Tongue (tissue), 2 donors: ENCODE results near the gene HIVEP3. TPM values are rescaled to one million over a fixed set of nuclear protein-coding genes. Genes with fewer than 3 reads are reported as not detected.

Experiments used
- DNase-seq: peaks from one replicate; pipeline ENCODE4 v3.0.0-alpha.2; 2015
- total RNA-seq: library from RNA; depleted of rRNA; stranded (reverse); fragments of >200 nt; gene quantifications from one replicate; pipeline ENCODE4 v1.2.3, GENCODE V29; 2014

The HIVEP3 gene
- total RNA-seq, 1 donor from 2014 or later, result 2.5 TPM

DNA sequence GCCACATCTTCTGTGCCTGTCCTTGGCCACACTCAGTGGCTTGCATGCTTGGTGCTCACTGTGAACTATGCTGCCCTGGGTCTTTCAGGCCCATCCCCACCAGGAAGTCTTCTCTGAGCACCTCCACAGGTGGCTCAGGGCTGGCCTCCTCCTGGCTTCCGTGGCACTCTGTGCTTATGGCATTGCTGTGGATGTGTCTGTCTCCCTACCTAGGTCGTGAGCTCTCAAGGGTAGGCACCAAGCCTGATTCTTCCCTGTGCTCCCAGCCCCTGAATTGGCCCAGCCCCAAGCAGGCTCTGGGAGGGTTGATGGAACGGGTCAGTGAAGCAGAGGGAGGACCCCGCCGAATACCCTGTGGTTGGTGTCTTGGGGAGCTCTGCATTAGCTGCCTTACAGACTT is 236.6 kb downstream of the HIVEP3 start:
- DNase-seq, result no peak

DNA sequence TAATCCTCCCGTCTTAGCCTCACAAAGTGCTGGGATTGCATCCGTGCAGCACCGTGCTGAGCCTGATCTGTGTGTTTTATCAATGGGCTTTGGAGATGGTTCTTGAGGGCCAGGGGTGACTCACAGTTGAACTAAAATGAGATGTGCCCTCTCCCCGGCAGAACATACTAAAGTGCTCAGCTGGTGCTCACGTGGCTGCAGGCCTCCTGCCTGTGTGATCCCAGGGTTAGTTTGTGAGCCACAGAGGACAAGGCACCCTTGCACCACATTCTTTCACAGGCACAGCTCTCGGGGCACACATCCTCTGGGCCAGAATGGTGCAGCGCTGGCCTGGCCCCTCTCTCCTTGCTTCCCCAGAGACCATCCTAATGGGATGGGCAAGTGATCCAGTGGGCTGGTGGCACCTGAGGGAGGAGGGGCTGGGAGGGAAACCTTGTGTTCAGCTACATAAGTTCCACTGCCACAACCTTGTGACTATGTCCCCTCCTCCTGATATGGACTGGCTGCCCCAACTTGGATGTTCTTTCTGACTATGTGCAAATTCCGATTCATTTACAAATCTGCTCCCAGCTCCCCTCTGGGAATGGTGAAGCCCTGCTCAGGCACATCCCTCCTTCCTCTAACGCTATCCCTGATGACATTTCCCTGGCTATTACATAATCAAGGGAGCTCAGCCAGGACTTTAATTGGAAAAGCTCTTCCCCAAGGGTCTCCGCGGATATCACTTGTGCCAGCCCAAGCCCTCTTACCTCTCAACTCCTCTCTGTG is 237.2 kb downstream of the HIVEP3 start:
- no peak for DNase-seq

DNA sequence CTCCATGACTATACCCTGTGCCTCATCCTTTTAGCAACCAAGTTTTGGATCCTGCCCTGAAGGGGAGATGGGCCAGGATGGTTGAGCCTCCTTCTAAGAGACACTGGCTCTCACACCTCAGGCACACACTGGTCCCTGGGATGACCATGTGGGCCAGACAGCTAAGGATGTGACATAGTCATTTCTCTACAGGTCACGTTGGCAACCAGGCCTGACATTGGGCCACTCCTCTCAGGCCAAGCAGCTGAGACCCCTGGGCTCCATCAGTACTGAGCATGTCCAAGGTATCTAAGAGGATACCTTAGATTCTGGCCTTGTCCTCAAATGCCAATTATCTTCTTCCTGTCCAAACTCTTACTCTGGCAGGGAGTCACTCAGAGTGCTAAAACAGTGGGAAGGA is 238.7 kb downstream of the HIVEP3 start:
- DNase-seq, result no peak

DNA sequence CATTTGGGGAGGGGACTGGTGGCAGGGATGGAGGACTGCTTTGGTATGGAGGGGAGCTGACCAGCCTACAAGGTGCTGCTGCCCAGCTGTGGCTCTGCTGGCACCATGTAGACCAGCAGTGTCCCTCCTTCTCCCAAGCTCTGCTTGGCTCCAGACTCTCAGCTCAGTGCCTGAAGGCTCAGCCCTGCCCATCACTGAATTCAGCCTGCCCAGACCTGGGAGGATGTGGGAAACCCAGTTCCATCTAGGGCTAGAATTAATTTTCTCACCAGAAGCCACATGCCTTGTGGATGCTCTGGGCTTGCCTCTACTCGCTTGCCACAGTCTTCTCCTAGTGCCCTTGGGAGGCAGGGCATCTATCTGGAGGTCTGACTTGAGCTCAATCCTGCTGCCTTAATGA is 239.2 kb downstream of the HIVEP3 start:
- DNase-seq, result no peak

DNA sequence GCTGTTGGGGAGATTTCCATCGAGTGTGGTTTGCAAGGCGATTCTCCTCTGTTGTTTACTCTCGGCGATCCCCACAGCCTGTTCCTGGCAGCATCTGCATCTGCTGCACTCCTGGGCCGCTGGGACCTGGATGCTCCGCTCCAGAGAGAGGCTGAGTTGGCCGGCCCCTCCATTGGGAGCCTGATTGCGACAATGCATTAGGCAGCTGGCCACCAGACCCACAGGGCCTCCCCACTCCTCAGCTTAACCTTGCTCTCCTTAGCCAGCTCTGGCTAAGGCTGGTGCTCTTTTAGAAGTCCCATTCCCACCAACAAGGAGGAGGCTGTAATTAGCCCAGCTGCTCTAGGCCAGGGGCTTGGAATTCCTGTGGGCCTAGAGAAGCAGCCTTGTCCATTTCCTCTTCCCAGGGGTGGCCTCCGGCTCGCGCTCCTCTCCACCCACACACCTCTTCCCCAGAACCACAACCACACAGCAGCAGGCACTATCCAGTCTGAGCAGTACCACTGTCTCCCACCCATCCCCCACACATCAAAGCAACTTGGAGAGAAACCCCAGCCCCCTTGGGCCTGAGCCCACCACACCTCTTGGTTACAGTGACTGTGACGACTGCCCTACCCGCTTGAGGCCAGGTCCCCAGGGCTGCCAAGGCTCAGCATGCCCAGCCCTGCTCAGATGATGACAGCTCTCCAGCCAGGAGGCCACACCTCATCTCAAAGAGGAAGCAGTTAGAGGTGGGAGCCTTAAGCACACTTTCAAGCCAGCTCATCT is 240.4 kb downstream of the HIVEP3 start:
- peak; percentile 57 for DNase-seq

DNA sequence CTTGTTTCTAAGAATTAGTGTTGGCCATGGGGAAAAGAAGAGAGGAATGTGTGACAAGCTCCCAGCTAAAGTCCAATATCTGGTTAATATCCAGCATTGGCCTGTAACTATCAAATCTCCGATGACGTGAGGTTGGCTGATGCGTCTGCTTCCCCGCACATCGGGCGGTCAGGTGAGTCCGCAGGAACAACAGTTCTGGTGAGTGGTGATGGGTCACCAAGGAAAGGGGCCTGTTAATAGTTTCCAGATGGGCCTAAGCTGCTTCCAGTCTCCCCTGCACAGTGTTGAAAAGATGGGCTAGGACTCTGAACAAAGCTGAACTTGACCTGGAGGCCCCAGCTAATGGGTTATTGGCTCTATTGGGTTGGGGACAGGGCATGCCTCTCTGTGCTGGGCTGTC is 241.1 kb downstream of the HIVEP3 start:
- DNase-seq, result peak; percentile 75

DNA sequence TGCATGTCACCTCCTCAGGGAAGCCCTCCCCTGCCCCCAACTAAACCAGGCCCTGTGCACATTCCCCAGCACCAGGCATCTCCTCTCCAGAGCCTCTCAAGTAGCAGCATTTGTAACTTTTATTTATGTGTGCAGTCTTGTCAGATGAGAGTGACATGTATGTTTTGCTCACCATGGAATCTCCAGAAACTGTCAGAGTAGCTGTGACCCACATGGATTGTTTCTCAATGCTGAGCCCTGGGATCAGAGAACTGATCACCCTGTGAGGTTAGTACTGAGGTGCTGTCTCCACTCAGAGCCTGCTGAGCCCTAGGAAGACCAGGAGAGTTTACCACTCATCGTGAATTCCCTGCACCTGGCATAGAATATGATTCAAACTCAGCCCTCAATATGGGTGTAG is 243.3 kb downstream of the HIVEP3 start:
- no peak for DNase-seq

DNA sequence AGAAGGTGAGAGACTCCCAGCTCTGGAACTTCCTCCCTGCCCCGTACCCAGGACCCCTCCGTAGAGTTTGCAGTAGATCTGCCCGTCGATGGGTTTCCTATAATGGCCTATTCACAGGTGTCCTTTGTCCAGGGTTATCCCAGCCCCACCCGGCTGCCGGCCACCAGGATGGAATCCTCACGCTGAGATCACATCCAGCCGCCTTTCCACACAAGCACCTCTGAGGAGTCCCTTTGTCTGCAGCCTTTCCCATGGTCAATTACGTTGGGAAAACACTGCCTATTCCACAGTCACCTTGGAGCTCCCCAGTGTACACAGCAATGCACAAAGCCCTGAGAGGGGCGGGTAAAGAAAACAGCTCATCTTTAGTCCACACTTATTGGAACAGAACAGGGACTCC is 244.2 kb downstream of the HIVEP3 start:
- no peak for DNase-seq

DNA sequence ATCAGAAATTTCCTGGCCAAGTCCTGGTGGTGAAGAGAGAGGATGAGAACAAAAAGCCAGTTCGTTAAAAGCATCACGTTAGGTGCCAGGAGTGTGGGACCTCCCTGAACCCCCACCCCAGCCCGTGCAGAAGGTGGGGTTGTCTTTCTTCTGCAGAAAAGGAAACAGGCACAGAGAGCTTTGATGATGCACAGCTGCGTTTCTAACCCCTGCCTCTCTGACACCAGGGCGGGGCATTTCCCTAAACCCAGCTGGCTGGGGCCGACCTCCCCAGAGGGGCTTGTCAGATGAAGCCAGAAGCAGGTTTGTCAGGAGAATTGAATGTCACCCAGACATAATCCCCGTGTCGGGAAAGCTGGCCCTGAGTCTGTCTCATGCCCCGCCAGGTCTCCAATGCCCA is 244.9 kb downstream of the HIVEP3 start:
- no peak for DNase-seq

DNA sequence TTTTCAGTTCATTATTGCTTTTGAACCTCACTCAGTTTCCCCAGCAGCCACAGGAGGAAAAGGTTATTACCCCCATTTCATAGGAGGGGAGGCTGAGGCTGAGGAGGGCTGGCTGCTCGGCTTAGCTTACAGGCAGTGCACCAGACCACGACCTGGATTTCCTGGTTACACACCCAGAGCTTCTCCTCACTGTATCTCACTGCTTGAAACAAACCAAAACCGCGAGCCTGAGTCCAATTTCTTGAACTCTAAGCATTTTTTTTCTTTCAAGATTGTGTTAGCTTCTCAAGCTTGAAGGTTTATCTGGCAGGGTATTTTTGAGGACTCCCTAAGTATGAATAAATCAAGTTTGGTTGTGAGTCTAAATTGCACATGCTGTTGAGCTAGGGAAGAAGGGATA is 245.3 kb downstream of the HIVEP3 start:
- no peak for DNase-seq

DNA sequence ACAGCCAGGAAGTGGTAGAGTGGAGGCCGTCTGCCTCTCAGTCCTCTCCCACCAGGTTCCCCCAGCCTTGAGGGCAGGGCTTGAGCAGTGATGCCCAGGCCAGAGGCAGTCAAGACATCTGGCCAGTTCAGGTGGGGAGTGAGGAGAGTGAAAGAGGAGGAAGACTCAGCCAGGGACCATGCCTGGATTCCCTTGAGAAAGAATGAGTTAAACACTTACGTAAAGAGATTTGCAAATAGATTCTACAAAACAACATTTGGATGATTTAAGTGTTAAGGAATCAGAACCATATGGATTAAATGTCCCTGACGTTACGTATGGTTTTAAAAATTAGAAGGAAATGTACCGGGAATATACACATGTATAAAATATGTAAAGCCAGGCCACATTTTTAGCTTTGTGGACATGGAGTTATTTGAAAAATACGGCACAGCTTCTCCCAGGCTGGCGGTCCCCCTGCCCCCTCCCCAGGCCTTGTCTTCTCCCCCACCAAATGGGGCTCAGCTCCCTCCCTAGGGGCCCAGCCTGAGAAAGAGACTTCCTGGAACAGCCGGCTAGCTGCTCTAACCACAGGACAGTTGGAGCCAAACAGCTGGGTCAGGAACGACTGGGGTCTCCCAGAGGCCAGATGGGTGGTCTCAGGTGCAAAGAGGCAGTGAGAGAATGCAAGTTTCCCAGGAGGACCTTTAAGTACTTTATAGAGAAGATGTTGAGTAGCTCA is 245.9 kb downstream of the HIVEP3 start:
- DNase-seq, result peak; percentile 77

DNA sequence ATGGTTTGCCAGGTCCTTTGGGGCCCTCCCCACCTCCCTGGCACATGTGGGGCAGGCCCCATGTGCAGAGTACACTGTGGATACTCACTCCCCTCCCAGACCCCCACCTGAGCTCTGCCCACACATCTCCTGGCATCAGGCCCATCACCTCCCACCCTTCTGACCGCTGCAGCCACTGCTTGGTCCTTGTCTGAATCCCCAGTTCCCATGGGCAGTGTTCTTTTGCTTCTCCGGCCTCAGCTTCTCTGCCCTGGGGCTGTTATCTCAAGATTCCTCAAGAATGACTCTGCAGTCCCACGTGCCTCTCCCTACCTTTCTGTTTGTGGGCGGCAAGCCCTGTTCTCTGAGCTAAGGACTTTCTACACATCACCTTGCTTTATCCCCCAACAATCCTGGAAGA is 246.5 kb downstream of the HIVEP3 start:
- no peak for DNase-seq

DNA sequence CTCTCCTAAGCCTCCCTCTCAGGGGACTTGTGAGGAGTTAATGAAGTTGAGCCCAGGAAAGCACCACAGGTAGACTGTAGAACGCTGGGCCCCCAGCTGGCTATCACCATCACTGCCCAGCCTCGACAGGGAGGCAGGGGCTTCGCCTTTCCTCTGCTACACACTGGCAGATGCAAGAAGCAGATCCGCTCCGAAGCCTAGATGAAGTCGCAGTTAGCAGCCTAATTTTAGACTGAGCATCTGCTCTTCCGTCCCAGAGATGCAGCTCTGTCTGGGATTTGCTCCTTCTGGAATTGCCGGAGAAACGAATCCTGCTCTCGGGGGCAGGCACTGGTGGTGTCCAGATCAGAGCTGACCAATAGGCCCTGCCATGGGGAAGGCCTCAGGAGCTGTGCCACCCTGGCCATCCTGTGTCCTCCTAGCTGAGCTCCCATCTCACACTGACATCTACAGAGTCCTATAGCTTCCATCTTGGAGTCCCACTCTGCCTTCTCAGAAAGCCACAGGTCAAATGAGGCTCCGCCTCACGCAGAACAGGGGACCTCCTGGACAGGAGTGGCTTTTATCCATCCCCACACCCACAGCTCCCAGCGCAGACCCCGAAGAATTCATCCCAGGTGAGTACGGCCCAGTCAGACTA is 247.5 kb downstream of the HIVEP3 start:
- no peak for DNase-seq

DNA sequence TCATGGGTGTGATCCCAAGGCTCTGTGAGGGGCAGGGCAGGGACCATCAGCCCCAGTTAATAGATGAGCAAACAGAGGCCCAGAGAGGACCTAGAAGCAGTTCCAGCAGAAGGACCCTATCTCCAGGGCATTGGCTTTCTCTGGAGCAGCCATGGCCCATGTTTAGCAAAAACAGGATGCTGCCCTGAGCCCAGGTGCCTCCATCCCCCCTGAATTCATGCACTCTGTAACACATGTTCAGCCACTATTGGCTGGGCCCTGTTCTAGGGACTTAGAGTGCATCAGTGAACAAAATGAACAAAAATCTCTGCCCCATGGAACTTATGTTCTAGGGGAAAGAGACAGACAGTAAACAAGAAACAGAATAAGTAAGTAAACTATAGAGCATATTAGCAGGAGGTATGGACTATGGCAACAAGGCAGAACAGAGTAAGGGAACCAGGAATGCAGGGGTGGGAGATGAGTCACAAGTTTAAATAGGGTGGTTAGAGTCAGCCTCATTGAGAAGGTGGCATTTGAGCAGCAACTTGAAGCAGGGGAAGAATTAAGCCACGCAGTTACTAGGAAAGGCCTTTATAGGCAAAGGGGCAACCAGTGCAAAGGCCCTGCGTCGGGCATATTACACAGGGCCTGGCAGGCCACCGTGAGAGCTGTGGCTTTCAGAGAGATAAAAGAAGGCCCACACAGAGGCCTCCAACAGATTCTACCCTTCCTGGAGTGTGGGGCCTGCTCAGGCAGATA is 248.3 kb downstream of the HIVEP3 start:
- no peak for DNase-seq

DNA sequence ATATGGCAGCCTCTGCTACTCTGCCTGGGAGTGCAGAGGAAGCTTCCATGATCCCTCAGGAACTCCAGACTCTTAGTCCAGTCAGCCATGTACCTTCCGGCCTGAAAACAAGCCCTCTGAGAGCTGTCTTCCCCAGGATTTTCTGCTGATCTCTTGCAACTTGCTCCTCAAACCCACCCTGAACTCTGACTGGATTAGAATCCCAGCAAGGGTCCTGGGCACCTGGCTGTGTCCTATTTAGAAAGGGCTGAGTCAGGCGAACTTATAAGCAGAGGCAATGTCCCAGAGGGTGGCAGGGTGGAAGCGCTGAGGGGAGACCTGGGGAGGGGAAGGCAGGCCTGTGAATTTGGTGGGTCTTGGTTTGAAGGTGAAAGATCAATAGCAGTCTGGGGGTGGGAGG is 249.8 kb downstream of the HIVEP3 start:
- no peak for DNase-seq

DNA sequence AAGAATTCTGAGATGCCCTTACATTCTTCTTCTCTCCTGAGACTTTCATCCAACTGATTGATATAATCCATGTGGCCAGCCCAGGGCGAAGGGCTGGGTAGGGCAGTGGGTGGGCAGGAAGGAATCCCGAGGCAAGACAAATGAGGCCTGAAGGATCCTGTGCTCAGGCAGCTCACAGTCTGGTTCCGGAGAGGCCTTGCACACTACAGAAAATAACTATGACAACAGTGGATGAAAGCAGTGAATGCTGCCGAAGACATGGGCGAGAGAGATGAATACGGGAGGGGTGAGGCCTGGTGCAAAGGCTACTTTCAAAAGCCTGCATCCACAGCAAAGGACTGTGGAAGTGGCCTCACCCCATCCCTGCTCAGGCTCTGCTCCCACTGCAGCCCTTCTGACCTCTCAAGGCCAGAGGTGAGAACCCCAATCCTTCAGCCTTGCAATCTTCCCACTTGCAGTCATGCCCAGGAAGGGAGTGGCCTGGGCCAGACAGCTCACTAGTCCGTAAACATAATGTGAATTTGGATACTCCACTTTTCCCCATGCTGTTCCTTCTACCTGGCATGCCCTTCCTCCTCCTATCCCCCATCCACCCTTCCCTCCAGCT is 250.6 kb downstream of the HIVEP3 start:
- DNase-seq, result no peak

DNA sequence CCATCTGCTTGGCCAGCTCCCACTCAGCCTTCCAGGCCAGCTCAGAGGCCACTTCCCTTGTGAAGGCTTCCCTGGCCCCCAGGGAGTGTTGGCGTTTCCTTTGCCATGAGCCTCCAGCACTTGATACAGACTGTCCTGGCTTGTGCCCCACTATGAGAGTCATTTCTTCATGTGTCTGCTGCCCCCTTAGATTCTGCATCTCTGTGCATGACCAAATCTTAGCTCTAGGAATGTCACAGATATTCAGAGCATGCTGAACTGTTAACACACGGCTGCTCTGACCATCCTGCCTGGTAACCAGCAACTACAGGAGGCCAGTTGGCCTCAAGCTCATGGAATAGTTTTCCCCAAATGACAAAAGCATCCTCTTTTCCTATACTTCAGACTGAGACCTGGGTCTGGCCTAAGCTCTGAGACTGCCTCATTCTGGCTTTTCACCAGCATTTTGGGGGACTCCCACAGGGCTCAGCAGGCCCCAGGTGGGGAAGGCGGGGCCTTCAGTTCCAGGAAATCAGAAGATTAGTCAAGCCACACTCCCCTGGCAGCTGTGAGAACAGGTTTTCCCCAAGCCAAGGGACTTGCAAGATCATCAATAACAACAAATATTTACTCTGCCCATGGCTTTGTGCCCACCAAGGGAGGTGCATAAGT is 251.6 kb downstream of the HIVEP3 start:
- no peak for DNase-seq

DNA sequence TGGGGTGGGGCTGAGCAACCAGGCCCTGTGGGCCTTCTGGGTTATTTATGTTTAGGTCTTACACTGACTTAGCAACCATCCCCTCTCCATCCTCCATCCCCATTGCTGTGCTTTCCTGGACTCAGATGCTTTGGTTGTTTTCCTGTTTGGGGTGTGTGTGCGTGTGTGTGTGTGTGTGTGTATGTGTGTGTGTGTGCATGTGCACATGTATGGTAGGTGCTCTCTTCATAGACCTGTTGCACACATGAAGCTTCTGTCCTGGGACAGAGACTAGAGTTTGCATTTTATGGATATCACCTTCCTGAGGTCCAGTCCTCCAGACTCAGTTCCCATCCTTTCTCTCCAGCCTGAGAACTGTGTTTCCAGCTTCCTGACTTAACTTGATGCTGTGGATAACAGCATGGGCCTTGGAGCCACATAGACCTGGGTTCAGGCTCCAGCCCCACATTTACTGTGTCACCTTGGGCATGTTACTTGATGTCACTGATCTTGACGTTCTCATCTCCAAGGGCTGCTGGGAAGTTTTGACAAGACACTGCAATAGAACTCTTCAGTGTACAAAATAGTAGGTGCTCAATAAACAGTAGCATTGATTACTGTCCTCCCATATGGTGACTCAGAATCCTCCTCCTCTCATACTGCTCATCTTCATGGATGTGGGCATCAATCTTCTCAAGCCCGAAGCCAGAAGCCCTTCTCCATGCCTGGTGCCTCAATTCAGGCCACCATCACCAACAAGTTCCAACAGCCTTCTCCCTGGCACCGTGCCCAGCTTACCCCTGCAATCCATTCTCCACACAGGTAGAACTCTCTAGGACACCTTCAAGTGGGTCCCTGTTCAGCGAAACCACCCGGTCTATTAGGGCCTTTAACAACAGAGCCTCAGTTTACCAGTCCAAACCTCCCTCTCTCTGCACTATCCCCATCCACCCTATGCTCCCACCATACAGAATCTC is 252.5 kb downstream of the HIVEP3 start:
- no peak for DNase-seq

DNA sequence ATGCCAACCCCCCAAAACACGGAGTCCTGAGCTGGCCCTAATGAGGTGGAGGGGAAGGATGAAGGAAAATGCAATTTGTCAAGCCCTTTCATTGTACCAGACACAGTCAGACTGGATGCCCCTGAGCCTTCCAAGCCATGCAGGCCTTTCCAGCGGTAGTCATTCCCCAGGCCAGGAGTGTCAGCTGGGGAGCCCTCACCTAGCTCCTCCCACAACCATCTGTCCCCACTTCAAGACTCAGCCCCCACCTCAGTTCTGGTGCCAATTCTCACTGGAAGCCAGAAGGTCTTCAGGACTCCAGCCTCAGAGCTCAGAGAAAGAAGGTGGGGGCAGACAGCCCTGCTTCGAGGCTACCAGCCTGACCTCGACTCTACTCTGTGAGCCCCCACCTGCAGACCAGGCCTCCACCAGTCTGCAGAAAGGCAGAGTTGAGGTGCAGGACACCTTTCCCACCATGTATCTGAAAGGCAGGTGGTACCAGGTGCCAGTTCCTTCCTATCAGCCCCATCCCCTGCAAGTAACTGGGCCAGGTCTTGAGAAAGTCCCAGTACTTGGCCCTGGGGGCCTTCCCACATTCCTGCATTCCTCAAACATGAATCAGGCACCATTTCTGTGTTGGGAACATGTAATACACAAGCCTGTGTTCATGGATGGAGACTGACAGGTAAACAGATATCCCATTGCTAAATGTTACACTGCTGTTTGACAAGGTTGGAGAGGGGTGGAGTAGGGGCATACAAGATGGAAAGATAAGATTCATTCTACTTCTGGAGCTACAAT is 253.7 kb downstream of the HIVEP3 start:
- DNase-seq, result no peak
